H1 (cell line): Measurements from ENCODE around the gene MYL6B. TPM values are rescaled to one million over a fixed set of nuclear protein-coding genes. Genes with fewer than 3 reads are reported as not detected.

Experiments used
- CTCF ChIA-PET: fragments of 300-600 bp; sonication (Branson Sonifier 250); formaldehyde crosslinking; loops from one replicate; lab custom pipeline; 2021; ENCODE audit not compliant: partially characterized antibody; lab: Charles Lee
- POLR2A ChIA-PET: fragments of 300-600 bp; sonication (Branson Sonifier 250); formaldehyde crosslinking; loops from one replicate; lab custom pipeline; 2021; ENCODE audit warnings: inconsistent platforms; ENCODE audit not compliant: partially characterized antibody; lab: Charles Lee
- DNase-seq, 2 experiments: peaks; one replicate each; pipeline versions ENCODE4 v3.0.0 to v3.0.0-alpha.2; 2010 to 2022; ENCODE audit warnings: low spot score in 2 of 2, low read depth in 1 of 2, mixed read lengths in 1 of 2
- FAIRE-seq: peaks from 2 replicates; lab custom pipeline; 2011; peaks lifted over from hg19 to GRCh38; lab: Jason Lieb, UNC
- H2AFZ ChIP-seq: 2 replicates; pipeline ENCODE4 v1.8.1; 2012; ENCODE audit warnings: low read length, inconsistent platforms
- H2AK5ac ChIP-seq: 2 replicates; pipeline ENCODE4 v1.6.1; 2013; ENCODE audit warnings: low read depth, low read length
- H2BK120ac ChIP-seq: replicated peaks from 2 replicates; pipeline ENCODE3; 2013; ENCODE audit warnings: low read depth, low read length, inconsistent platforms
- H2BK12ac ChIP-seq: 2 replicates; pipeline ENCODE4 v1.6.1; 2013; ENCODE audit warnings: low read depth, low read length
- H2BK15ac ChIP-seq: 2 replicates; pipeline ENCODE4 v1.6.1; 2013; ENCODE audit warnings: low read length
- H2BK20ac ChIP-seq: 2 replicates; pipeline ENCODE4 v1.6.1; 2013; ENCODE audit warnings: low read length
- H2BK5ac ChIP-seq: 2 replicates; pipeline ENCODE4 v1.6.1; 2013; ENCODE audit warnings: low read depth, low read length
- H3K14ac ChIP-seq: 2 replicates; pipeline ENCODE4 v1.6.1; 2013; ENCODE audit warnings: inconsistent platforms; ENCODE audit not compliant: insufficient read length
- H3K18ac ChIP-seq: 2 replicates; pipeline ENCODE4 v1.6.1; 2013; ENCODE audit warnings: low read length; ENCODE audit errors: extremely low read depth
- H3K23ac ChIP-seq: 2 replicates; pipeline ENCODE4 v1.6.1; 2013; ENCODE audit warnings: inconsistent platforms; ENCODE audit not compliant: insufficient read length
- H3K23me2 ChIP-seq: 2 replicates; pipeline ENCODE4 v1.6.1; 2013; ENCODE audit warnings: low read depth, low read length
- H3K27ac ChIP-seq: 2 replicates; pipeline ENCODE4 v1.6.1; 2011; ENCODE audit warnings: low read depth, low read length, inconsistent platforms
- H3K27me3 ChIP-seq, 4 experiments: replicated peaks in 1 of 4; 1 replicate in 1 of 4; 2 replicates in 3 of 4; pipeline versions ENCODE4 v1.6.1 to v1.8.1; 2011 to 2013; ENCODE audit warnings: low read length in 3 of 4, mild to moderate bottlenecking in 3 of 4, inconsistent platforms in 2 of 4, mixed read lengths in 2 of 4, moderate library complexity in 1 of 4; ENCODE audit not compliant: control insufficient read depth in 3 of 4, insufficient read depth in 3 of 4; ENCODE audit errors: extremely low read depth in 1 of 4
- H3K36me3 ChIP-seq, 4 experiments: 2 replicates each; pipeline versions ENCODE4 v1.6.1 to v1.8.1; 2011 to 2013; ENCODE audit warnings: mild to moderate bottlenecking in 4 of 4, low read length in 3 of 4, moderate library complexity in 2 of 4, control low read depth in 1 of 4, inconsistent platforms in 1 of 4; ENCODE audit not compliant: insufficient read depth in 4 of 4, control insufficient read depth in 2 of 4
- H3K4ac ChIP-seq: replicated peaks from 2 replicates; pipeline ENCODE3; 2013; ENCODE audit warnings: low read length, low read depth, mixed read lengths, inconsistent platforms; ENCODE audit not compliant: insufficient read length
- H3K4me1 ChIP-seq, 4 experiments: replicated peaks in 1 of 4; 1 replicate in 1 of 4; 2 replicates in 3 of 4; pipeline versions ENCODE4 v1.6.1 to v1.8.1; 2011 to 2013; ENCODE audit warnings: low read length in 3 of 4, inconsistent platforms in 2 of 4, mixed read lengths in 1 of 4; ENCODE audit not compliant: insufficient read depth in 4 of 4, control insufficient read depth in 3 of 4
- H3K4me2 ChIP-seq, 2 experiments: 2 replicates each; pipeline versions ENCODE4 v1.6.1 to v1.8.1; 2011 to 2013; ENCODE audit warnings: low read depth in 2 of 2, low read length in 2 of 2, control low read depth in 1 of 2, inconsistent platforms in 1 of 2, mild to moderate bottlenecking in 1 of 2; ENCODE audit not compliant: insufficient read depth in 1 of 2
- H3K4me3 ChIP-seq, 4 experiments: fragments of 200-600, 300-600 bp in 1 of 4; sonication (generic), shearing (Covaris generic), sonication (Bioruptor Twin) in 1 of 4; 2 replicates each; pipeline versions ENCODE4 v1.5.1 to v1.8.1; 2011 to 2016; ENCODE audit warnings: low read length in 4 of 4, low read depth in 3 of 4, control low read depth in 2 of 4, inconsistent platforms in 2 of 4, mild to moderate bottlenecking in 2 of 4, mixed read lengths in 1 of 4, moderate library complexity in 1 of 4; ENCODE audit not compliant: insufficient read depth in 2 of 4; ENCODE audit errors: extremely low read depth in 1 of 4
- H3K56ac ChIP-seq: replicated peaks from 2 replicates; pipeline ENCODE3; 2013; ENCODE audit warnings: low read depth, mild to moderate bottlenecking, mixed read lengths, low read length, inconsistent platforms; ENCODE audit not compliant: insufficient read length
- H3K79me1 ChIP-seq: 2 replicates; pipeline ENCODE4 v1.6.1; 2013; ENCODE audit warnings: low read depth, low read length, control low read depth
- H3K79me2 ChIP-seq, 2 experiments: 2 replicates each; pipeline versions ENCODE4 v1.6.1 to v1.8.1; 2012 to 2013; ENCODE audit warnings: low read length in 2 of 2, mild to moderate bottlenecking in 2 of 2, inconsistent platforms in 1 of 2; ENCODE audit not compliant: insufficient read depth in 2 of 2, control insufficient read depth in 1 of 2
- H3K9ac ChIP-seq, 4 experiments: replicated peaks in 1 of 4; 1 replicate in 1 of 4; 2 replicates in 3 of 4; pipeline versions ENCODE4 v1.6.1 to v1.8.1; 2011 to 2013; ENCODE audit warnings: low read depth in 3 of 4, low read length in 3 of 4, control low read depth in 2 of 4, mild to moderate bottlenecking in 2 of 4, moderate library complexity in 2 of 4, inconsistent platforms in 1 of 4; ENCODE audit errors: extremely low read depth in 1 of 4
- H3K9me3 ChIP-seq, 2 experiments: 2 replicates each; pipeline versions ENCODE4 v1.6.1 to v1.8.1; 2012 to 2013; ENCODE audit warnings: mild to moderate bottlenecking in 2 of 2, moderate library complexity in 2 of 2, control low read depth in 1 of 2, inconsistent platforms in 1 of 2, low read depth in 1 of 2, low read length in 1 of 2, mixed read lengths in 1 of 2; ENCODE audit not compliant: insufficient read depth in 2 of 2
- H4K20me1 ChIP-seq, 2 experiments: replicated peaks in 1 of 2; 2 replicates each; pipeline versions ENCODE3 to v1.8.1; 2011 to 2013; ENCODE audit warnings: inconsistent platforms in 2 of 2, low read length in 2 of 2, mild to moderate bottlenecking in 1 of 2; ENCODE audit not compliant: insufficient read depth in 2 of 2, control insufficient read depth in 1 of 2
- H4K5ac ChIP-seq: 2 replicates; pipeline ENCODE4 v1.6.1; 2013; ENCODE audit warnings: low read length, low read depth, mixed read lengths, inconsistent platforms; ENCODE audit not compliant: insufficient read length
- H4K8ac ChIP-seq: 2 replicates; pipeline ENCODE4 v1.8.0; 2013; ENCODE audit warnings: mild to moderate bottlenecking, moderate library complexity, low read length, inconsistent platforms; ENCODE audit not compliant: insufficient read depth; ENCODE audit errors: extremely low read depth
- H4K91ac ChIP-seq: replicated peaks from 2 replicates; pipeline ENCODE3; 2013; ENCODE audit warnings: low read length, mixed read lengths, inconsistent platforms; ENCODE audit not compliant: insufficient read length
- CHD2 ChIP-seq: IDR thresholded peaks from 2 replicates; pipeline ENCODE4 v1.6.1; 2012; ENCODE audit warnings: low read length, improper control_type of control experiment
- E2F6 ChIP-seq: IDR thresholded peaks from 2 replicates; pipeline ENCODE4 v1.6.1; 2012; ENCODE audit warnings: inconsistent platforms
- GABPA ChIP-seq: IDR thresholded peaks from 2 replicates; pipeline ENCODE4 v1.6.1; 2011; ENCODE audit warnings: mild to moderate bottlenecking, low read length, moderate library complexity, borderline replicate concordance; ENCODE audit not compliant: insufficient read depth
- MAX ChIP-seq: IDR thresholded peaks from 2 replicates; pipeline ENCODE4 v1.6.1; 2012; ENCODE audit warnings: inconsistent platforms
- POU5F1 ChIP-seq: IDR thresholded peaks from 2 replicates; pipeline ENCODE4 v1.6.1; 2011; ENCODE audit warnings: low read depth, mild to moderate bottlenecking, low read length, moderate library complexity
- RBBP5 ChIP-seq: IDR thresholded peaks from 2 replicates; pipeline ENCODE4 v1.7.1; 2012; ENCODE audit warnings: low read depth, mild to moderate bottlenecking, inconsistent platforms, low read length, moderate library complexity, borderline replicate concordance
- RNF2 ChIP-seq: fragments of 200-900, 300-1000 bp; sonication (generic); IDR thresholded peaks from 2 replicates; pipeline ENCODE4 v1.7.1; 2016; ENCODE audit warnings: borderline replicate concordance, low read depth, mild to moderate bottlenecking, antibody characterized with exemption, low read length; ENCODE audit not compliant: poor library complexity, severe bottlenecking; ENCODE audit errors: missing control alignments
- TEAD4 ChIP-seq: IDR thresholded peaks from 2 replicates; pipeline ENCODE4 v1.6.1; 2012; ENCODE audit warnings: low read depth, low read length, inconsistent platforms, mixed read lengths
- WGBS, 2 experiments: shearing (Covaris generic) in 1 of 2; methylation state at CpG; one replicate each; pipeline versions ENCODE4 v1.1.6 to v1.1.7; 2013 to 2015; ENCODE audit warnings: low lambda C conversion rate in 2 of 2, mixed read lengths in 2 of 2, inconsistent platforms in 1 of 2, low coverage in 1 of 2, missing lambda C conversion rate in 1 of 2; ENCODE audit not compliant: insufficient replicate concordance in 2 of 2, insufficient coverage in 1 of 2, insufficient read length in 1 of 2; ENCODE audit errors: extremely low coverage in 1 of 2, missing lambda C conversion rate in 1 of 2; 5-methylcytosine and 5-hydroxymethylcytosine counted together
- polyA plus RNA-seq, 7 experiments: library from polyadenylated mRNA; depleted of rRNA in 3 of 7; stranded (reverse) in 5 of 7; unstranded in 2 of 7; fragments of >200 nt in 5 of 7; fragments of 200-250 nt in 2 of 7; gene quantifications; 1 replicate in 5 of 7; 2 replicates in 1 of 7; 4 replicates in 1 of 7; pipeline versions ENCODE4 v1.2.1 to v1.2.3, GENCODE V29; 2011 to 2013; ENCODE audit warnings: missing spikeins in 2 of 7, mixed read lengths in 2 of 7
- total RNA-seq: library from RNA; stranded (reverse); fragmentation: NEBNext Ultra II Directional; extraction: Animal tissue kit (Norgen Biotek cat#: 25700); gene quantifications from 2 replicates; pipeline ENCODE4 v1.2.1, GENCODE V29; 2021
- TF ChIP-seq, protein P1 (sequence below): IDR thresholded peaks from 2 replicates; pipeline ENCODE4 v1.6.1; 2012; ENCODE audit warnings: low read length, inconsistent platforms

MYL6B gene
- total and polyA plus RNA-seq, 2 of the 8 experiments (the other 6 are each of a cell fraction or from before 2014, with no cell fraction given) = 163 to 202 TPM

GRCh38 chr12:56190695-56191155 is 38.3 kb downstream of the MYL6B start:
- Histone ChIP-seq H3K9ac (peak overlapping the region in 2 of 4 experiments; percentile 37 to 62; a peak in 2 of 7 replicates), H3K14ac (no peak overlapping the region), H4K5ac (no peak overlapping the region), H3K4ac (no peak overlapping the region), H3K18ac (no peak overlapping the region), H2BK12ac (no peak overlapping the region), H2AK5ac (no peak overlapping the region), H2BK5ac (no peak overlapping the region), H3K23ac (no peak overlapping the region), H3K56ac (no peak overlapping the region), H4K91ac (no peak overlapping the region), H4K8ac (no peak overlapping the region), H4K20me1 (peaks cover 0 to 4% of the 10 kb centered on the region in 2 experiments), H3K23me2 (peaks cover 11% of the 10 kb centered on the region), H3K79me2 (peaks cover 14 to 29% of the 10 kb centered on the region in 2 experiments), H2AFZ (0 out of 2 replicates have a peak overlapping the region, but pooled peaks have one; percentile 58), H2BK20ac (no peak overlapping the region), H3K79me1 (peaks cover 3% of the 10 kb centered on the region; the same call in 1 of the 2 replicates), H3K9me3 (no peaks in the 10 kb centered on the region), H3K4me3 (peak overlapping the region; percentile 76 to 95 (median 82)), H3K36me3 (peaks cover 7 to 13% (median 8%) of the 10 kb centered on the region in 4 experiments; a peak in 6 of 8 replicates), H3K27ac (no peak overlapping the region), H3K4me2 (peak overlapping the region; percentile 51 to 96), H2BK120ac (no peak overlapping the region), H3K27me3 (no peaks in the 10 kb centered on the region), H2BK15ac (no peak overlapping the region), H3K4me1 (peaks cover 2 to 8% (median 4%) of the 10 kb centered on the region in 4 experiments; a peak in 3 of 7 replicates)
- no peak for FAIRE-seq
- ChIA-PET CTCF (interaction anchor here (0.6 to 6.2 kb wide), 9 partner anchors 13 to 116 kb away, joined by 3 to 111 read pairs (median 7); partner anchors contain the start of genes ANKRD52 and RNF41), POLR2A (interaction anchor here (0.8 to 26.3 kb wide), 11 partner anchors 9 to 111 kb away, joined by 3 to 656 read pairs (median 24); partner anchors contain the start of genes ANKRD52, COQ10A, ERBB3 and MYL6)
- 31% methylated on average over 9 of the region's 9 CpGs; no CpG with 5 or more reads in 1 of the 2 experiments for WGBS, 2 experiments
- no peak for DNase-seq
- no peak for TF ChIP-seq CHD2
- TF ChIP-seq GABPA = no peak
- TF ChIP-seq POU5F1 = no peak
- TF ChIP-seq RBBP5 = no peak
- no peak for TF ChIP-seq RNF2
- peak; percentile 57; the same call in 1 of the 2 replicates for TF ChIP-seq E2F6
- TF ChIP-seq, protein P1, sequence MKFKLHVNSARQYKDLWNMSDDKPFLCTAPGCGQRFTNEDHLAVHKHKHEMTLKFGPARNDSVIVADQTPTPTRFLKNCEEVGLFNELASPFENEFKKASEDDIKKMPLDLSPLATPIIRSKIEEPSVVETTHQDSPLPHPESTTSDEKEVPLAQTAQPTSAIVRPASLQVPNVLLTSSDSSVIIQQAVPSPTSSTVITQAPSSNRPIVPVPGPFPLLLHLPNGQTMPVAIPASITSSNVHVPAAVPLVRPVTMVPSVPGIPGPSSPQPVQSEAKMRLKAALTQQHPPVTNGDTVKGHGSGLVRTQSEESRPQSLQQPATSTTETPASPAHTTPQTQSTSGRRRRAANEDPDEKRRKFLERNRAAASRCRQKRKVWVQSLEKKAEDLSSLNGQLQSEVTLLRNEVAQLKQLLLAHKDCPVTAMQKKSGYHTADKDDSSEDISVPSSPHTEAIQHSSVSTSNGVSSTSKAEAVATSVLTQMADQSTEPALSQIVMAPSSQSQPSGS = no peak
- TF ChIP-seq MAX = peak; percentile 61; the same call in 1 of the 2 replicates
- TF ChIP-seq TEAD4 = no peak
